Ishikawa (cell line): Measurements from ENCODE around the gene TMEM245.

Source experiments
- CEBPB ChIP-seq: IDR thresholded peaks from 2 replicates; pipeline ENCODE4 v1.6.1; 2012
- CREB1 ChIP-seq: IDR thresholded peaks from 2 replicates; pipeline ENCODE4 v1.6.1; 2012; ENCODE audit warnings: low read depth
- EGR1 ChIP-seq: IDR thresholded peaks from 2 replicates; pipeline ENCODE4 v1.6.1; 2012
- EP300 ChIP-seq: IDR thresholded peaks from 2 replicates; pipeline ENCODE4 v1.6.1; 2012; ENCODE audit warnings: borderline replicate concordance
- FOXM1 ChIP-seq: IDR thresholded peaks from 2 replicates; pipeline ENCODE4 v1.6.1; 2012; ENCODE audit warnings: low read depth, borderline replicate concordance
- NFIC ChIP-seq: IDR thresholded peaks from 2 replicates; pipeline ENCODE4 v1.6.1; 2012
- RAD21 ChIP-seq: IDR thresholded peaks from 2 replicates; pipeline ENCODE4 v1.6.1; 2012; ENCODE audit warnings: low read depth
- TAF1 ChIP-seq: IDR thresholded peaks from 2 replicates; pipeline ENCODE4 v1.6.1; 2012; ENCODE audit warnings: low read depth, mild to moderate bottlenecking
- TCF12 ChIP-seq: IDR thresholded peaks from 2 replicates; pipeline ENCODE4 v1.6.1; 2012; ENCODE audit warnings: low read depth
- TEAD4 ChIP-seq: IDR thresholded peaks from 2 replicates; pipeline ENCODE4 v1.6.1; 2012
- YY1 ChIP-seq: IDR thresholded peaks from 2 replicates; pipeline ENCODE4 v1.6.1; 2012; ENCODE audit warnings: low read depth
- ZBTB7A ChIP-seq: IDR thresholded peaks from 2 replicates; pipeline ENCODE4 v1.6.1; 2012; ENCODE audit warnings: low read depth
- TF ChIP-seq, protein P1 (sequence below): IDR thresholded peaks from 2 replicates; pipeline ENCODE4 v1.6.1; 2012
- TF ChIP-seq, protein P2 (sequence below): IDR thresholded peaks from 2 replicates; pipeline ENCODE4 v1.6.1; 2012
- TF ChIP-seq, protein P3 (sequence below): IDR thresholded peaks from 2 replicates; pipeline ENCODE4 v1.6.1; 2012; ENCODE audit warnings: low read depth, mild to moderate bottlenecking

The TMEM245 gene

DNA sequence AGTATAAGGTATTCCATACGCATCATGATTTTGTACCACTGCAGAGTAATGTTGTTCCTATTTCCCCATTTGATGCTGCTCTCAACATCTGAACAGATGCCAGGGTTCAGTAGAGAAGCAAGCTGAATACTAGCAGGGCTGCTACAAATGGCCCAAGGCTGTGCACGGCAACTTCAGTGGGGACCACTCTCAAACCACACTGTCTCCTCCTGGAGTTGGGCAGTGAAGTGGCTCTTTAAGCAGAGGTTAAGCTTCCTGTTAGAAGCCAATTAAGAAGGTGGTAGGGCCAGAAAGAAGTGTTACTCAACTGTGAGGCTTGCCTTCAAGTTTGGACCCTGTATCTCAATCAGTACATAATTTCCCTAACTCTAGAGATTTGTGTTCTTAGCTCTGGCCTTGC, 32.0 kb downstream of the TMEM245 start:
- TF ChIP-seq TEAD4 = no peak
- TF ChIP-seq RAD21 = no peak
- no peak for TF ChIP-seq EP300
- TF ChIP-seq YY1 = no peak
- TF ChIP-seq, protein P1, sequence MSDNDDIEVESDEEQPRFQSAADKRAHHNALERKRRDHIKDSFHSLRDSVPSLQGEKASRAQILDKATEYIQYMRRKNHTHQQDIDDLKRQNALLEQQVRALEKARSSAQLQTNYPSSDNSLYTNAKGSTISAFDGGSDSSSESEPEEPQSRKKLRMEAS = no peak
- TF ChIP-seq, protein P2, sequence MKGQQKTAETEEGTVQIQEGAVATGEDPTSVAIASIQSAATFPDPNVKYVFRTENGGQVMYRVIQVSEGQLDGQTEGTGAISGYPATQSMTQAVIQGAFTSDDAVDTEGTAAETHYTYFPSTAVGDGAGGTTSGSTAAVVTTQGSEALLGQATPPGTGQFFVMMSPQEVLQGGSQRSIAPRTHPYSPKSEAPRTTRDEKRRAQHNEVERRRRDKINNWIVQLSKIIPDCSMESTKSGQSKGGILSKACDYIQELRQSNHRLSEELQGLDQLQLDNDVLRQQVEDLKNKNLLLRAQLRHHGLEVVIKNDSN = no peak
- TF ChIP-seq TAF1 = no peak
- TF ChIP-seq, protein P3, sequence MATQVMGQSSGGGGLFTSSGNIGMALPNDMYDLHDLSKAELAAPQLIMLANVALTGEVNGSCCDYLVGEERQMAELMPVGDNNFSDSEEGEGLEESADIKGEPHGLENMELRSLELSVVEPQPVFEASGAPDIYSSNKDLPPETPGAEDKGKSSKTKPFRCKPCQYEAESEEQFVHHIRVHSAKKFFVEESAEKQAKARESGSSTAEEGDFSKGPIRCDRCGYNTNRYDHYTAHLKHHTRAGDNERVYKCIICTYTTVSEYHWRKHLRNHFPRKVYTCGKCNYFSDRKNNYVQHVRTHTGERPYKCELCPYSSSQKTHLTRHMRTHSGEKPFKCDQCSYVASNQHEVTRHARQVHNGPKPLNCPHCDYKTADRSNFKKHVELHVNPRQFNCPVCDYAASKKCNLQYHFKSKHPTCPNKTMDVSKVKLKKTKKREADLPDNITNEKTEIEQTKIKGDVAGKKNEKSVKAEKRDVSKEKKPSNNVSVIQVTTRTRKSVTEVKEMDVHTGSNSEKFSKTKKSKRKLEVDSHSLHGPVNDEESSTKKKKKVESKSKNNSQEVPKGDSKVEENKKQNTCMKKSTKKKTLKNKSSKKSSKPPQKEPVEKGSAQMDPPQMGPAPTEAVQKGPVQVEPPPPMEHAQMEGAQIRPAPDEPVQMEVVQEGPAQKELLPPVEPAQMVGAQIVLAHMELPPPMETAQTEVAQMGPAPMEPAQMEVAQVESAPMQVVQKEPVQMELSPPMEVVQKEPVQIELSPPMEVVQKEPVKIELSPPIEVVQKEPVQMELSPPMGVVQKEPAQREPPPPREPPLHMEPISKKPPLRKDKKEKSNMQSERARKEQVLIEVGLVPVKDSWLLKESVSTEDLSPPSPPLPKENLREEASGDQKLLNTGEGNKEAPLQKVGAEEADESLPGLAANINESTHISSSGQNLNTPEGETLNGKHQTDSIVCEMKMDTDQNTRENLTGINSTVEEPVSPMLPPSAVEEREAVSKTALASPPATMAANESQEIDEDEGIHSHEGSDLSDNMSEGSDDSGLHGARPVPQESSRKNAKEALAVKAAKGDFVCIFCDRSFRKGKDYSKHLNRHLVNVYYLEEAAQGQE = no peak
- no peak for TF ChIP-seq NFIC
- TF ChIP-seq ZBTB7A = no peak
- no peak for TF ChIP-seq EGR1
- TF ChIP-seq FOXM1 = no peak
- no peak for TF ChIP-seq CEBPB
- TF ChIP-seq CREB1 = no peak
- no peak for TF ChIP-seq TCF12

DNA sequence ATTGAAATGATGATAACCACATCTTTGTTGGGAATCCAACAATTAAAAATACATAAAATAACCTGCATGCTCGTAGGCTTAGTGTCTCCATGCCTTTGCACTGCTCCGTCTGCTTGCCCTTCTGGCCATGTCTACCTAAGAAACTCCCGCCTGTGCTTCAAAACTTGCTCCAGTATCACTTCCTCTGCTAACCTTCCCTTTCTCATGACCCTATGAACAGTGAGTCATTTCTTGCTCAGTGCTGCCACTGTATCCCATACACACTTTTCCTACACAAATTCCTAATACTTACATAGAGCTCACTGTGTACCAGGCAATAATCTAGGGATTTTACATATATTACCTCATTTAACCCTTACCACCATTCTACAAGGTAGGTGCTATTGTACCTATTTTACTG, 33.5 kb downstream of the TMEM245 start:
- TF ChIP-seq CEBPB (no peak), EP300 (no peak), EGR1 (no peak), NFIC (no peak), TEAD4 (no peak)
- TF ChIP-seq, protein P3 = no peak

DNA sequence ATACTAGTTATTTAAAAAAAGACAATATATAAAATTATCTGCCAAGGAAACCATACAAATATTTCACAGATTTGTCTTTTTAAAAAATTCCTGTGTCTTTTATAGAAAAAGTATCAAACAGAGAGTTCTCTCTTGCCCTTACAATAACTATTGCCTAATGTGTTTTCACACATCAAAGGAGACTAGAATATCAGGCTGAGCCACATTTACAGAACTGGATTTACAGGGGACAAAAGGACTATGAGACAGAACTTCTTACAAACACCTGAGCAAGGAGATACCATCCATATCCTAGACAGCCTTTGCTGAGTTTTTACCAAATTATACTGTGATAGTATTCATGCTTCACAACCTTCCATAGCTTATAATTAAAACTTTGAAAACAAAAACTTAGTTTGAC, 34.2 kb downstream of the TMEM245 start:
- no peak for TF ChIP-seq EP300
- TF ChIP-seq TAF1 = no peak

DNA sequence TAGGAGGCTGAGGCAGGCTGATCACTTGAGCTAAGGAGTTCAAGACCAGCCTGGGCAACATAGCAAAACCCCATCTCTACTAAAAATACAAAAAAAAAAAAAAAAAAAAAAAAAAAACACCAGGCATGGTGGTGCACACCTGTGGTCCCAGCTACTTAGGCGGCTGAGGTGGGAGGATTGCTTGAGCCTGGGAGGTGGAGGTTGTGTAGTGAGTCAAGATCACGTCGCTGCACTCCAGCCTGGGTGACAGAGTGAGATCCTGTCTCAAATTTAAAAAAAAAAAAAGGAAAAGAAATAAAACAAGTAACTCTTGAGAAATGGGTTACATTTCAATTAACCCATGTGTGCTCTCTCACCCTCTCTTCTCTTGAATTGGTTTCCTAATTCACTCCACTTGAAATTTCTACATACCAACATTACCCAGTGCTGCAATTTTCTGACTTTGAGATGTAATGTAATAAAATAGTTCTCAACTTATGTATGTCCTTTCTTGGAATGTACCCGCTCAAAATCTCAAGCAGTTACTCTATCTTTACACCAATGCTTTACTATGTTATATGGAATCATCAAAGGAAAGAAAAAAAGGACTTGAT, 35.8 kb downstream of the TMEM245 start:
- TF ChIP-seq, protein P1 = no peak
- TF ChIP-seq NFIC = no peak
- TF ChIP-seq CEBPB = no peak

DNA sequence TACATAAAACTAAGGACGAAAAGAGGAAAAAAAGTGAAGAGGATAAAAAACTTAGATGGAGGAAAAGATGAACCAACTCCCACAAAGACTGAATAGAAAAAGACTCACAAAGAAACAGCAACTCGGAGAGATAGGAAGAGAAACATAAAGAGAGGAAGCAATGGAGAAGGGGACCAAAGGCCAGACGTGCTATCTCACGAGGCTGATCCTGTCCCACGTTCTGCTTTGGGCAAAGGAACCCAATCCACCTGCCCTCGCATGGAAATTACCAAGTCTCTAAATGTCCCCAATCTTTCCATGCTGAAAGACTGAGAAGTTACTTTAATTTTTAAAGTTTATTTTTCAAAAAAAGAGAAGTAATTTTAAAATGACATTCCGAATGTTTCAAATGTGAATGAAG, 36.6 kb downstream of the TMEM245 start:
- TF ChIP-seq EGR1 (no peak), CREB1 (no peak), TCF12 (no peak), YY1 (no peak), CEBPB (no peak), RAD21 (no peak), NFIC (no peak), TAF1 (no peak), FOXM1 (no peak), TEAD4 (no peak), EP300 (no peak), ZBTB7A (no peak)
- TF ChIP-seq, protein P2 = no peak
- TF ChIP-seq, protein P1 = no peak
- TF ChIP-seq, protein P3 = no peak
